GM18511 (cell line): ENCODE results near the gene KRT33B.
"Not testable (repeated sequence)": the region's sequence is repeated elsewhere in the genome, so short reads cannot be mapped to it uniquely, and the experiment has no call there.

ENCODE experiments used
- ATAC-seq: cut with Tn5 transposase; IDR thresholded peaks from one replicate; pipeline ENCODE4 v1.9.1; 2021; ENCODE audit warnings: mild to moderate bottlenecking, moderate library complexity; ENCODE audit not compliant: unreplicated experiment

The KRT33B gene

GRCh38 chr17:41350381-41350878, 19.2 kb downstream of the KRT33B start, which contains the start of gene KRT33A:
KRT33A (minus strand) TSS chr17:41350828; CDS start chr17:41350767, 61 bp downstream.
- ATAC-seq = not testable (repeated sequence)

GRCh38 chr17:41347869-41348760, 21.5 kb downstream of the KRT33B start:
- no peak for ATAC-seq

GRCh38 chr17:41346421-41346820, 23.2 kb downstream of the KRT33B start:
- ATAC-seq = not testable (repeated sequence)

GRCh38 chr17:41345992-41346391, 23.6 kb downstream of the KRT33B start:
- ATAC-seq = no peak

- no peak for ATAC-seq
These were observed 26.6 kb downstream of the KRT33B start for GRCh38 chr17:41343029-41343428.

GRCh38 chr17:41340934-41341861, 28.4 kb downstream of the KRT33B start:
- peak; percentile 45 for ATAC-seq

- peak; percentile 35 for ATAC-seq
These were observed 29.1 kb downstream of the KRT33B start for GRCh38 chr17:41340494-41340893.

GRCh38 chr17:41339571-41340172, 29.9 kb downstream of the KRT33B start:
- ATAC-seq = no peak

- no peak for ATAC-seq
These were observed 30.6 kb downstream of the KRT33B start for GRCh38 chr17:41338961-41339485.

GRCh38 chr17:41335747-41336146, 33.9 kb downstream of the KRT33B start:
- no peak for ATAC-seq

GRCh38 chr17:41334385-41335305, 35.0 kb downstream of the KRT33B start:
- no peak for ATAC-seq

GRCh38 chr17:41333836-41334235, 35.8 kb downstream of the KRT33B start:
- ATAC-seq = no peak

GRCh38 chr17:41333098-41333497, 36.5 kb downstream of the KRT33B start:
- no peak for ATAC-seq

- ATAC-seq = no peak
These were observed 37.4 kb downstream of the KRT33B start for GRCh38 chr17:41332239-41332638.

- no peak for ATAC-seq
These were observed 38.0 kb downstream of the KRT33B start for GRCh38 chr17:41331606-41332005.

GRCh38 chr17:41329279-41329948, 40.2 kb downstream of the KRT33B start:
- ATAC-seq = no peak

- no peak for ATAC-seq
These were observed 41.4 kb downstream of the KRT33B start for GRCh38 chr17:41328207-41328606.

- no peak for ATAC-seq
These were observed 42.0 kb downstream of the KRT33B start for GRCh38 chr17:41327411-41328120.
